ENCODE data around the gene CPEB4.

CPEB4 gene

GRCh38 chr5:173950829-173951228 lies 62.7 kb downstream of the CPEB4 start:
- DNase-seq, result no peak

- DNase-seq, result no peak
Observed at GRCh38 chr5:173953528-173954090, 65.5 kb downstream of the CPEB4 start.

GRCh38 chr5:173954671-173955521 lies 66.7 kb downstream of the CPEB4 start:
- DNase-seq, result no peak

DNA sequence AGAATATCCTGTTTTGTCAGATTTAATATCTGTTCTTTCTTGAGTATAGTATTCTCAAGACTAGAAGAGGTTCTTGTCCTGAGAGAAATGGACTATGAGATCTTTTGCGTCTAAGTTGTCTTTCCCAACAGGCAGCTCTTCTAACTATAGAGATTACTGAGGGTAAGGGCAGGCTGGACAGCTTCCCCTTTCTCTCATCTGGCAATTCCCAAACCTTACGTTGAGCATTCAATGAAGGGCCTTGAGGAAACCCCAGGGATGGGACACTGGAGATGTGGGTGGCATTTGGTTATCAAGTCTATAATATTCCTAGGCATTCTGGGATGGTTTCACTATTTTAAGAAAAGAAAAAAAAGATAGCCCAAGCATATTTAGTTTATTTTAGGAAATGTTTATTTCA lies 72.8 kb downstream of the CPEB4 start:
- no peak for DNase-seq

GRCh38 chr5:173961418-173961817 lies 73.3 kb downstream of the CPEB4 start:
- DNase-seq, result no peak

DNA sequence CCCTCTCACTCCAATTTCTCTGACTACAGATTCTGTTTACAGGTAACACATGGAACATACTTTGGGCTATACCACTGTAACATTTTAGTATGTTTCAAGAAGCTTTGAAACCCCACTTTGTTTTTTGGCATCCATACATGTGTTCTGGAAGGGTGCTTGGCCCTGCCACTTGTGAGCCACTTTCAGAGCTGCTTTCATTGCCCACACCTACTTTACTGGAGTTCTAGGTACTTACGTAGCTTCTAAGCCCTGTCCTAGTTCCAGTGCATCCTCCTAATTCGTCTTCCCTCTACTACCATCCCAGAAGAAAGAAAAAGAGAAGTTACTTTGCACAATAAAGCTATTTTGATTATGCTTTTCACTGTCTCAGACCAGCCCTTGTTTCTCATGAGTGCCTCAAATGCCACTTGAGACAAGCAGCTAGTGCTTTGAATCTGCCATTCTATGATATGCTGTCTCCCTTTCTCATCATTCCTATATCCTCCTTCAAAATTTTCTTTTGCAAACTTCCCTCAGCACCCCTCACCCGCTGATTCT lies 74.4 kb downstream of the CPEB4 start:
- DNase-seq, result no peak

- no peak for DNase-seq
Observed at GRCh38 chr5:173963182-173963838, 75.2 kb downstream of the CPEB4 start.

DNA sequence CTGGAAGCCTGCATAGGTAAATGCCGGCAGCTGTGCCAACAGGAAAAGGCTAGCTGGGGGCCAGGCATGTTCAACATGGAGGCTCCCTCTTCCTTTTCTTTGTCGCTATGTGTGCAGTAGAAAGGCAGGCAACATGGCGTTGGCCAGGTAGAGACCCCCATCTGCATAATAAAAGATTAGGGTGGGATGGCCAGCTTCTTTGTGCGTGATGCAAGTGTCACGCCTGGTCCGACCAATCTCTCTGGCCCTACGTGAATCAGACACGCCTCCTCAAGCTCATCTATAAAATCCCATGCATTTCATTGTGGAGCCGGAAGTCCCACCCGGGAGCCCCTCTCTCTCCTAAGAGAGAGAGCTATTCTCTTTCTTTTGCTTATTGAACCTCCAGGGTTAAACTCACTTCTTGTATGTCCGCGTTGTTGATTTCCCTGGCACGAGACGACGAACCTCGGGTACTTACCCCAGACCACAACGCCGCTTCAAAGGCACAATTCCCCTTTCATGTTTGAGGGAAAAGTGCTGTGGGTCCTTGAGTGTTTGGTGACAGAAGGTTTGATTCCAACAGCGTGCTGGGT lies 75.8 kb downstream of the CPEB4 start:
- peak; percentile 39 for DNase-seq

DNA sequence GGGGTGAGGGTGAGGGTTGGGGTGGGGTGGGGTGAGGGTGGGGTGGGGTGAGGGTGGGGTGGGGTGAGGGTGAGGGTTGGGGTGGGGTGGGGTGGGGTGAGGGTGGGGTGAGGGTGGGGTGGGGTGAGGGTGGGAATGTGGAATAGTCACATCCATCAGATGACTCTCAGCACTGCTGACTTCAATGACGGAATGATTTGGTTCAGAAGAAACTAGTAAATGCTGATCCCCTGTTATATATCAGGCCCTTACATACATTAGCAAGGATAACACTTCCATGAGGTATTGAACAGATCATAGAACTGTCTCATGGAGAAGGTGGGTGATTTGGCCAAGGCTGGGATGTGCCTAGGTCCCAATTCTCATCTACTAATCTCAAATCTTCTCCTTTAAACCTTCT lies 76.4 kb downstream of the CPEB4 start:
- no peak for DNase-seq

DNA sequence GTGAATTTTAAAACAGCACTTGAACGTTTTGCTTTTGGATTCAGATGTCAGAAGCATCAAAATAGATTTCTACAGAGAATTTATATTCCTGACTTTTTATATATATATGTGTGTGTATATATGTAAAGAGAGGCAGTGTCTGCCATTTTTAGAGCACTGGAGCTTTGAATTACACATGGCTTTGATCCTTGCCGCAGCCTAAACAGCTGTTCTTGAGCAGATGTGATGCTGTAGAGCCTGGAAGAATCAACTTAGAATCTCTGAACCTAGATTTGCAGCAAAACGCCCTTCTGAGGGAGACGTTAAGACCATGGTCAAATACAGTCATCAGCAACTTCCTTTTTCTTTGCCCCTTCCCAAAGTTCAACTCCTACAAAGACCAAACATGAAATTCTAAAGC lies 79.1 kb downstream of the CPEB4 start:
- no peak for DNase-seq

DNA sequence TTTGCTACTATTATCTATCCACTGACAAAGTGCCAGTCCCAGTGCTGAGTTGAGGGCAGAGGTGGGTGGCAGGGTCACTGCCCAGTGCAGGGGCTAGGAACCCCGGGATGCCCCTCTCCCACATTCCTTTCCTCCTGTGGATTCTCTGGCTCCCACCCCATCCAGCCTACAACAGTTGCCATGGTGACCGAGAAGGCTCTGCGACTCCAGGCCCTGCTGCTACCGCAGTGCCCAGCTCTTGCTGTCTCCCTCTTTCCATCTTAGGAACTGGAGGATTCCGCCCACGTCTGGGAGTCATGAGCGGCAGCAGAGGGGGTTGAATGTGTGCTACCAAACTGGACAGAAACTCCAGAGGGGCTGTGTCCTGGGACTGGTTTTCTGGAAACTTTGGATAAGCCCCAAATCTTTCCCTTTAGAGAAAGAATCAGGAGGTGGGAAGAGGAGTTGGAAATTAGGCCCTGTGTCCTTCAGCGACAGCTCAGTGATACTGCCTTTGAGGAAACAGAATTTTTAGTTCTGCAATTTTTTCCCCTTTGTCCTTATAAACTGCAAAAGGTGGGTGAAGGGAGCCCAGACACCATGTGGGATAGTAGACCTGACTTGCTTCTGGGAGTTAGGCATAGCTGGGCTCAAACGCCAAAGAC lies 80.1 kb downstream of the CPEB4 start:
- no peak for DNase-seq

- no peak for DNase-seq
Observed at GRCh38 chr5:173969167-173970049, 81.3 kb downstream of the CPEB4 start.

- DNase-seq, result no peak
Observed at GRCh38 chr5:173970878-173971650, 82.9 kb downstream of the CPEB4 start.

DNA sequence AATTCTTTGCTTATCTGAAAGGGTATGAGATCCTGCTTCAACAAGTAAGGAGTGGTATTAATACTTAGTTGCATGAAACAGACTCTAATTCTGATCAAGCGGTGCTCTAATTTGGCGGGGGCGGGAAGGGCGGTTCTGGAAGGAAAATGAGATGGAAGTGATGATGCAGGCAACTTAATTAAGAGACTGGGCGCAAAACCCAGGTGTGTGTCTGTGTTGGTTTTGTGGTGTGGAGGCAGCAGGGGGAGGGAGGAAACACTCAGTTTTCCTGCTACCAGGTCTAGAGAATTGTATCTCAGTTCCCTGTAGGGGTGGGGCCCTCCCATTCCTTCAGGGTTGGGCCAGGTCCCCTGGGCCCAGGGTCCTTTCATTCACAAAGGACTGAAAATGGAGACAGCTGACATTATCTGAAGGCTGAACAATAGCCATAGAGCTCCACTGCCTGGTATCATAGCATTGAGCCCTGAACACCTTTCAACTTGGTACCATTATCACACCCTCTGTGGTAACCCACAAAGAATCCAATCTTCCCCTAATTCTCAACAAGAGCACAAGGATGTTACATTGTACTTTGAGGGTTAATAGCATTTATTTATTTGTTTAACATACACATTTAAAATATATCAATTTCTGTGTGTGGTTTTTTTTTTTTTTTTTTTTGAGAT lies 83.7 kb downstream of the CPEB4 start:
- no peak for DNase-seq

GRCh38 chr5:173972607-173972924 lies 84.4 kb downstream of the CPEB4 start:
- no peak for DNase-seq

DNA sequence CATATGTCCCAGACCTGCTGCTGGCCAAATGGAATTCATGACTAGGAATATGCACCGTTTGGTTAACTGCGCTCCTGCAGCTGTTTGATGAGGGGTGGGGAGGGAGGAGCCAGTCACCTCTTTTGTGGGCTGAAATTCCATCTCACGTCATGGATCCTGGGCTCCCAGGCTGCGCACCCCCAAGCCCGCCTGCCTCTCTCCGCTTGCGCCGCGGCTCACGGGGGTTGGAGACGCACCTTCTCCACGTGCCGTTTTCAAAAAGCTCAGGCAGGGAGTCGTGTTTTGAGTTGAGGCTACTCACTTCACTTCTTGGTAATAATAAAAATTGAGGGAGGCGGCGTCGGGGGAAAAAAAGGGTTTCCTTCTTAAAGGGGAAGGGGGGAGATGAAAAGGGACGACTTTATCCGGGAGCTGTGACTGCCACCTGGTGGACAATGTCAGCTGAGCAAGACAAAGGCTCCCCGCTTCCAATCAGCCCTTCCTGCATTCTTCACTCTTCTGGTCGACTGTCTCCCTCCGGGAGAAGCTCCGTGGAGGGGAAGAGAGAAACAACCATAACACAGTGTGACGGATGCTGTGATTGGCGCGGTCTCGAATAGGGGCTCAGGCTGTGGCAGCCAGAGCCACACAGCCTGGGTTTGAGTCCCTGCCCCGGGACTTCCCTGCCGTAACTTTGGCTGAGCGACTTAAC lies 84.9 kb downstream of the CPEB4 start:
- DNase-seq, result peak; percentile 89

- no peak for DNase-seq
Observed at GRCh38 chr5:173973616-173973969, 85.4 kb downstream of the CPEB4 start.

GRCh38 chr5:173974688-173975239 lies 86.6 kb downstream of the CPEB4 start:
- DNase-seq, result no peak

DNA sequence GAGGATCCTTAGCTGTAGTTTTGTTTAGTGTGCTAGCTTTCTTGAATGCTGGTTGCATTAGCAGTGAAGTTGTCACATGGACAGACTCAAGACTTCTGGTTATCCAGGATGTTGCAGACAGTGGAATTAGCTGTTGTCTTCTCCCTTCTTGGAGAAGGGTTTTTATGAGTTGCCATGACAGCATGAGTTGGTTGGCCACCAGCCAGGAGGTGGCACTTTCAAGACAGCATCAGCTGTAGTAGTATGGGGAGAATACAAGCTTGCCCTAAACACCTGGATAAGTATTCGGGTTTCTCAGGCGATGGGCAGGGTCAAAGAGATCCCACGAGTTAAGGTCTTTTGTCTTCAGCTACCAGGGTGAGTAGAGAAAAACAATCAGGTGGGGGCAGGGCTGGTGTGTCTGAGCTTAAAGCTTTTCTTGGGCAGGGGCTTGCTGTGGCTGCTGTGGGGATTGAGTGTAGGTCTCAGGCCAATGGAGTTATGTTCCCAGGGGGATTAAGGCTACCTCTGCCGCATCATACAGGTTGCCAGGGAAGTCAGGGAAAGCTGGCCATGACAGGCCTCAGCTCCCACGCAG lies 93.1 kb downstream of the CPEB4 start:
- DNase-seq, result no peak

Measured in femur (tissue), 1 donor.